Heart left ventricle (tissue), 16 donors: Measurements from ENCODE around the gene DNER. TPM values are rescaled to one million over a fixed set of nuclear protein-coding genes. Genes with fewer than 3 reads are reported as not detected.

ENCODE experiments used
- ATAC-seq, 4 donors: fragments of 200-7000 bp; cut with Tn5 transposase; one replicate each; pipeline ENCODE4 v1.9.1; 2020 to 2022; ENCODE audit warnings: moderate library complexity in 4 of 4, mild to moderate bottlenecking in 3 of 4, moderate number of reproducible peaks in 1 of 4
- DNase-seq, 5 donors: peaks; one replicate each; pipeline ENCODE4 v3.0.0-alpha.2; 2020
- H3K27ac ChIP-seq, 12 donors: fragments of 200-600 bp; sonication (generic) in 4 of 12; one replicate each; pipeline versions ENCODE4 v1.5.0 to v1.8.0; 2016 to 2022; ENCODE audit warnings: mild to moderate bottlenecking in 2 of 12
- H3K27me3 ChIP-seq, 9 donors: fragments of 200-600 bp; sonication (generic) in 2 of 9; one replicate each; pipeline versions ENCODE4 v1.5.1 to v1.8.0; 2016 to 2022; ENCODE audit warnings: mild to moderate bottlenecking in 3 of 9
- H3K36me3 ChIP-seq, 9 donors: fragments of 200-600 bp; sonication (generic) in 2 of 9; one replicate each; pipeline versions ENCODE4 v1.5.0 to v1.8.0; 2018 to 2022; ENCODE audit warnings: mild to moderate bottlenecking in 2 of 9
- H3K4me1 ChIP-seq, 12 donors: fragments of 200-600 bp; sonication (generic) in 4 of 12; one replicate each; pipeline versions ENCODE4 v1.5.0 to v1.8.0; 2016 to 2022; ENCODE audit warnings: mild to moderate bottlenecking in 3 of 12
- H3K4me3 ChIP-seq, 12 donors: fragments of 200-600 bp; sonication (generic) in 4 of 12; one replicate each; pipeline versions ENCODE4 v1.5.0 to v1.8.0; 2017 to 2022; ENCODE audit warnings: mild to moderate bottlenecking in 9 of 12, moderate library complexity in 4 of 12
- H3K9me3 ChIP-seq, 12 donors: fragments of 200-600 bp; sonication (generic) in 4 of 12; one replicate each; pipeline versions ENCODE4 v1.5.0 to v1.8.0; 2016 to 2022; ENCODE audit warnings: mild to moderate bottlenecking in 1 of 12
- CTCF ChIP-seq, 12 donors: fragments of 200-600 bp; sonication (generic) in 4 of 12; IDR thresholded peaks; one replicate each; pipeline versions ENCODE4 v1.5.0 to v1.8.0; 2018 to 2022; ENCODE audit warnings: antibody characterized with exemption in 12 of 12, mild to moderate bottlenecking in 5 of 12
- POLR2A ChIP-seq, 2 donors: fragments of 450-650 bp; IDR thresholded peaks; one replicate each; pipeline ENCODE4 v1.6.1; 2017; ENCODE audit warnings: antibody characterized with exemption in 2 of 2, mild to moderate bottlenecking in 2 of 2, moderate library complexity in 2 of 2
- WGBS, 4 donors: extraction: QIAGEN DNeasy Blood & Tissue Kit in 2 of 4; methylation state at CpG; one replicate each; pipeline versions ENCODE4 v1.1.5 to v1.1.7; 2013 to 2018; 5-methylcytosine and 5-hydroxymethylcytosine counted together
- intact Hi-C, 10 donors: fragments of 100-400 bp; cut with DNase I; formaldehyde crosslinking; loops; one replicate each; pipeline versions ENCODE4 v1.11.1 to v1.14.2; 2022
- polyA plus RNA-seq, 2 donors: library from polyadenylated mRNA; stranded (reverse); fragments of 200-250 nt; gene quantifications; one replicate each; pipeline ENCODE4 v1.2.3, GENCODE V29; 2013
- total RNA-seq, 9 donors: library from RNA; depleted of rRNA in 2 of 9; stranded (reverse); fragments of >200 nt in 2 of 9; fragmentation: NEBNext Ultra II Directional in 3 of 9; extraction: Animal tissue kit (Norgen Biotek cat#: 25700) in 3 of 9; gene quantifications; one replicate each; pipeline versions ENCODE4 v1.1.0 to v1.2.4, GENCODE V29; 2016 to 2023
- donor health status: ischemic (EF 13 %, LVEDD 7.1; RV severe dilation, severe dysfunction).
- donor health status: healthy with polysubstance abuse.
- donor health status: DM: no; HTN: yes; CAD: no.
- donor health status: DM: no; HTN: no; CAD: no.
- donor health status: ischemic (EF 25% LVEDD 6.9; RV normal size, moderate dysfunction).
- donor health status: ischemic (EF 25% LVEDD 5.7; RV mildly dilated, moderate dysfunction).
- donor health status: healthy.
- donor health status: DM: yes; HTN: yes; CAD: no.
- donor health status: ischemic (EF 35%, LVEDD 5.7; RV mildly dilated, moderate dysfunction).
- donor health status: nonischemic (EF 11% LVEDD 7.7; RV severe dilation, severe dysfunction).
- donor health status: DM: yes; HTN: yes; CAD: no.
- donor health status: PGD.
- donor health status: ischemic (EF 29% LVEDD 5.4; RV normal size, mild dysfunction).
- donor health status: nonischemic (EF 23%, LVEDD 6.1; RV moderate dilation, normal function).

Gene DNER
- total and polyA plus RNA-seq, 11 donors, result 0.19 to 3.3 (median 0.82) TPM

GRCh38 chr2:229714736-229715541 lies 584 bp upstream of the DNER start:
- TF ChIP-seq CTCF (IDR thresholded peaks at IDR 0.05) (no peak), POLR2A (IDR thresholded peaks at IDR 0.05) (no peak)

GRCh38 chr2:229713371-229714079 lies 830 bp downstream of the DNER start:
- ATAC-seq, result peak in 2 of 4 donors; percentile 41 to 55
- intact Hi-C loops, result no loop called here

More at GRCh38 chr2:229714736-229715541, 584 bp upstream of the DNER start:
- 1 to 4% (median 1%) methylated on average over 20 to 60 of the region's 60 CpGs for whole genome bisulfite sequencing, 4 donors
- peak; percentile 58 to 91 (median 88) for ATAC-seq
- DNase-seq, result peak; percentile 23 to 68 (median 49)
- peaks cover 0 to 9% (median 0%) of the 10 kb centered on the region in 12 donors for H3K9me3 ChIP-seq
- H3K27me3 ChIP-seq, result peaks cover 17 to 91% (median 55%) of the 10 kb centered on the region in 9 donors
- peaks cover 0 to 24% (median 10%) of the 10 kb centered on the region in 12 donors for H3K4me1 ChIP-seq
- H3K36me3 ChIP-seq, result no peaks in the 10 kb centered on the region
- peak overlapping the region in 11 of 12 donors; percentile 7 to 54 (median 46) for H3K4me3 ChIP-seq
- no peak overlapping the region for H3K27ac ChIP-seq
- intact Hi-C loops, result no loop called here

GRCh38 chr2:229712136-229712535 lies 2.2 kb downstream of the DNER start:
- peaks cover 0 to 32% (median 10%) of the 10 kb centered on the region in 12 donors for H3K4me1 ChIP-seq
- no peak overlapping the region for H3K27ac ChIP-seq
- DNase-seq (no peak), ATAC-seq (no peak)
- whole genome bisulfite sequencing, 4 donors, result 83 to 92% (median 90%) methylated on average over 3 of the region's 3 CpGs
- TF ChIP-seq POLR2A (IDR thresholded peaks at IDR 0.05) (no peak), CTCF (IDR thresholded peaks at IDR 0.05) (no peak)
- H3K27me3 ChIP-seq, result peaks cover 17 to 81% (median 48%) of the 10 kb centered on the region in 9 donors
- H3K36me3 ChIP-seq, result no peaks in the 10 kb centered on the region
- no peak overlapping the region for H3K4me3 ChIP-seq
- intact Hi-C loops, result no loop called here
- peaks cover 0 to 9% (median 0%) of the 10 kb centered on the region in 12 donors for H3K9me3 ChIP-seq

More at GRCh38 chr2:229713371-229714079, 830 bp downstream of the DNER start:
- peaks cover 0 to 26% (median 10%) of the 10 kb centered on the region in 12 donors for H3K4me1 ChIP-seq
- peak overlapping the region in 10 of 12 donors; percentile 14 to 54 (median 46) for H3K4me3 ChIP-seq
- no peak overlapping the region for H3K27ac ChIP-seq
- WGBS, 4 donors, result 1 to 10% (median 3%) methylated on average over 32 to 61 of the region's 61 CpGs
- peaks cover 0 to 9% (median 0%) of the 10 kb centered on the region in 12 donors for H3K9me3 ChIP-seq
- no peak for TF ChIP-seq POLR2A (IDR thresholded peaks at IDR 0.05)
- TF ChIP-seq CTCF (IDR thresholded peaks at IDR 0.05), result no peak
- peak in 1 of 5 donors; percentile 8 for DNase-seq
- H3K36me3 ChIP-seq, result no peaks in the 10 kb centered on the region
- H3K27me3 ChIP-seq, result peaks cover 17 to 87% (median 53%) of the 10 kb centered on the region in 9 donors

- DNase-seq (no peak), ATAC-seq (no peak)
- WGBS, 4 donors, result 33 to 40% (median 37%) methylated on average over 2 of the region's 2 CpGs
- Histone ChIP-seq H3K27me3 (peaks cover 6 to 53% (median 26%) of the 10 kb centered on the region in 9 donors), H3K9me3 (peaks cover 0 to 9% (median 0%) of the 10 kb centered on the region in 12 donors), H3K27ac (no peak overlapping the region), H3K4me3 (no peak overlapping the region), H3K36me3 (no peaks in the 10 kb centered on the region), H3K4me1 (peaks cover 0 to 10% (median 0%) of the 10 kb centered on the region in 12 donors)
- intact Hi-C loops, result no loop called here
- TF ChIP-seq CTCF (IDR thresholded peaks at IDR 0.05) (no peak), POLR2A (IDR thresholded peaks at IDR 0.05) (no peak)
Observed at GRCh38 chr2:229708335-229708734, 6.0 kb downstream of the DNER start.
